Keratinocyte (primary cell): Measurements from ENCODE around the gene TCIRG1. TPM values are rescaled to one million over a fixed set of nuclear protein-coding genes. Genes with fewer than 3 reads are reported as not detected.
A peak's percentile ranks its signal among the peaks of the same experiment; 100 is the strongest.

Source experiments
- DNase-seq: peaks from one replicate; pipeline ENCODE4 v3.0.0-alpha.2; 2011; ENCODE audit warnings: low read depth, missing footprints, low spot score
- FAIRE-seq: peaks from 2 replicates; lab custom pipeline; 2011; peaks lifted over from hg19 to GRCh38; lab: Jason Lieb, UNC
- H2AFZ ChIP-seq: 2 replicates; pipeline ENCODE4 v1.6.0; 2012; ENCODE audit warnings: low read length, control low read depth, inconsistent platforms; ENCODE audit not compliant: control insufficient read depth
- H3K27ac ChIP-seq: 2 replicates; pipeline ENCODE4 v1.5.1; 2011; ENCODE audit warnings: low read length; ENCODE audit not compliant: control insufficient read depth, insufficient read depth
- H3K27me3 ChIP-seq: 3 replicates; pipeline ENCODE4 v1.6.0; 2011; ENCODE audit warnings: low read length; ENCODE audit not compliant: control insufficient read depth, insufficient read depth; ENCODE audit errors: extremely low read depth
- H3K36me3 ChIP-seq, 2 experiments: 2 replicates in 1 of 2; 3 replicates in 1 of 2; pipeline ENCODE4 v1.5.1; 2011; ENCODE audit warnings: low read length in 2 of 2, mild to moderate bottlenecking in 1 of 2; ENCODE audit not compliant: control insufficient read depth in 2 of 2, insufficient read depth in 2 of 2; ENCODE audit errors: extremely low read depth in 1 of 2
- H3K4me1 ChIP-seq: 3 replicates; pipeline ENCODE4 v1.5.1; 2011; ENCODE audit warnings: low read length; ENCODE audit not compliant: control insufficient read depth, insufficient read depth; ENCODE audit errors: extremely low read depth
- H3K4me2 ChIP-seq: 3 replicates; pipeline ENCODE4 v1.6.0; 2011; ENCODE audit warnings: low read depth, low read length; ENCODE audit not compliant: control insufficient read depth, insufficient read depth; ENCODE audit errors: extremely low read depth
- H3K4me3 ChIP-seq, 3 experiments: fragments of 200-600 bp in 1 of 3; sonication (generic) in 1 of 3; 2 replicates in 2 of 3; 3 replicates in 1 of 3; pipeline ENCODE4 v1.5.1; 2011 to 2016; ENCODE audit warnings: low read length in 3 of 3, mild to moderate bottlenecking in 3 of 3, control low read depth in 2 of 3, inconsistent platforms in 1 of 3, low read depth in 1 of 3, mixed read lengths in 1 of 3, mixed run types in 1 of 3, moderate library complexity in 1 of 3; ENCODE audit not compliant: control insufficient read depth in 2 of 3, insufficient read depth in 2 of 3; ENCODE audit errors: extremely low read depth in 1 of 3
- H3K79me2 ChIP-seq: 2 replicates; pipeline ENCODE4 v1.6.0; 2012; ENCODE audit warnings: low read length; ENCODE audit not compliant: control insufficient read depth, insufficient read depth
- H3K9ac ChIP-seq: 3 replicates; pipeline ENCODE4 v1.6.0; 2011; ENCODE audit warnings: low read length; ENCODE audit not compliant: control insufficient read depth, insufficient read depth; ENCODE audit errors: extremely low read depth
- H3K9me1 ChIP-seq: 3 replicates; pipeline ENCODE4 v1.6.0; 2011; ENCODE audit warnings: low read length; ENCODE audit not compliant: control insufficient read depth, insufficient read depth; ENCODE audit errors: extremely low read depth
- H3K9me3 ChIP-seq: 2 replicates; pipeline ENCODE4 v1.5.1; 2012; ENCODE audit warnings: low read depth, low read length; ENCODE audit not compliant: control insufficient read depth
- H4K20me1 ChIP-seq: 3 replicates; pipeline ENCODE4 v1.6.0; 2011; ENCODE audit warnings: low read length; ENCODE audit not compliant: control insufficient read depth, insufficient read depth; ENCODE audit errors: extremely low read depth
- EZH2 ChIP-seq: IDR thresholded peaks from one replicate; pipeline ENCODE4 v1.6.1; 2012; ENCODE audit warnings: inconsistent platforms, mild to moderate bottlenecking, low read length, moderate library complexity
- dilution Hi-C: fragments of 300-500 bp; cut with MboI; formaldehyde crosslinking; loops from one replicate; pipeline ENCODE4 v1.7.0; 2020; ENCODE audit warnings: low sequenced_read_pairs; ENCODE audit not compliant: extremely low pct_ligation_motif_present
- polyA plus RNA-seq, 5 experiments: library from polyadenylated mRNA; depleted of rRNA in 3 of 5; stranded (reverse) in 3 of 5; stranded (forward) in 1 of 5; unstranded in 1 of 5; fragments of >200 nt; gene quantifications; 1 replicate in 1 of 5; 2 replicates in 3 of 5; 3 replicates in 1 of 5; pipeline versions ENCODE4 v1.2.1 to v1.2.3, GENCODE V29; 2011 to 2012; ENCODE audit warnings: missing spikeins in 2 of 5, low read depth in 1 of 5, low replicate concordance in 1 of 5
- TF ChIP-seq, protein P1 (sequence below), 3 experiments: IDR thresholded peaks in 1 of 3; conservative IDR thresholded peaks in 1 of 3; optimal IDR thresholded peaks in 1 of 3; 2 replicates in 2 of 3; 3 replicates in 1 of 3; pipeline versions ENCODE3 to v1.5.1; 2011; ENCODE audit warnings: low read length in 3 of 3, mild to moderate bottlenecking in 3 of 3, moderate library complexity in 2 of 3, control low read depth in 1 of 3, inconsistent platforms in 1 of 3; ENCODE audit not compliant: insufficient read depth in 2 of 3; ENCODE audit errors: extremely low read depth in 1 of 3

TCIRG1 gene
- polyA plus RNA-seq, 1 donor (not counting 4 experiments of a cell fraction or from before 2014, with no cell fraction given) = 12.7 TPM

DNA sequence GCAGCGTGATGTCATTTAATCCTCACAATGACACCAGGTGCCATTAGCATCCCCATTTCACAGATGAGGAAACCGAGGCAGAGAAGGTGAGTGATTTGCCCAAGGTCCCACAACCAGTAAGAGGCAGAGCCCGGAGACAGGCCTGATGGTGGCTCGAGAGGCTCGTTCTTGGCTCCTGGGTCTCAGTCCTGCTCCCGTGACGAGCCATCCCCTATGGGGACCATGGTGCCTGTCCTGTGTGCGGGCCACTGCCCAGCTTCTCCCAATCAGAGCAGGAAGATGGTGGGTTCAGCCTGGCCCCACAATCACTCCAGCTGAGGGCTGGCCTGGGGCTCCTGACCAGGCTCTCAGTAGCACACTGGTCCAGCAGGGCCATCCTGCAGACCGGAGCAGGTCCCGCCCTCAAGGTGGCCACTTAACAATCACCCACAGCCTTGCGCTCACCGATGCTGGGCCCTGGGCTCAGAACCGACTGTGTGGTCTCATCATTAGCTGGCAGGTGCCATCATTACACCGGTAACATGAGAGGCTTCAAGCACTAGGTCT lies 25.1 kb upstream of the TCIRG1 start:
- Histone ChIP-seq H3K9ac (peak overlapping the region; percentile 60), H3K79me2 (no peaks in the 10 kb centered on the region), H3K4me3 (peak overlapping the region in 1 of 3 experiments; percentile 13), H4K20me1 (no peaks in the 10 kb centered on the region), H3K9me1 (no peaks in the 10 kb centered on the region), H3K27me3 (no peaks in the 10 kb centered on the region), H3K27ac (peak overlapping the region; percentile 53), H3K4me2 (peak overlapping the region; percentile 55), H3K9me3 (no peaks in the 10 kb centered on the region), H2AFZ (no peak overlapping the region), H3K36me3 (no peaks in the 10 kb centered on the region), H3K4me1 (peaks cover 41% of the 10 kb centered on the region)
- DNase-seq = no peak
- dilution Hi-C loops = no loop called here
- FAIRE-seq = no peak
- TF ChIP-seq, protein P1, sequence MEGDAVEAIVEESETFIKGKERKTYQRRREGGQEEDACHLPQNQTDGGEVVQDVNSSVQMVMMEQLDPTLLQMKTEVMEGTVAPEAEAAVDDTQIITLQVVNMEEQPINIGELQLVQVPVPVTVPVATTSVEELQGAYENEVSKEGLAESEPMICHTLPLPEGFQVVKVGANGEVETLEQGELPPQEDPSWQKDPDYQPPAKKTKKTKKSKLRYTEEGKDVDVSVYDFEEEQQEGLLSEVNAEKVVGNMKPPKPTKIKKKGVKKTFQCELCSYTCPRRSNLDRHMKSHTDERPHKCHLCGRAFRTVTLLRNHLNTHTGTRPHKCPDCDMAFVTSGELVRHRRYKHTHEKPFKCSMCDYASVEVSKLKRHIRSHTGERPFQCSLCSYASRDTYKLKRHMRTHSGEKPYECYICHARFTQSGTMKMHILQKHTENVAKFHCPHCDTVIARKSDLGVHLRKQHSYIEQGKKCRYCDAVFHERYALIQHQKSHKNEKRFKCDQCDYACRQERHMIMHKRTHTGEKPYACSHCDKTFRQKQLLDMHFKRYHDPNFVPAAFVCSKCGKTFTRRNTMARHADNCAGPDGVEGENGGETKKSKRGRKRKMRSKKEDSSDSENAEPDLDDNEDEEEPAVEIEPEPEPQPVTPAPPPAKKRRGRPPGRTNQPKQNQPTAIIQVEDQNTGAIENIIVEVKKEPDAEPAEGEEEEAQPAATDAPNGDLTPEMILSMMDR (optimal IDR thresholded peaks at IDR 0.05 in 1 of 3, IDR thresholded peaks at IDR 0.05 in 1 of 3, conservative IDR thresholded peaks at IDR 0.05 in 1 of 3; ENCODE audit: extremely low read depth in 1 of 3, insufficient read depth in 2 of 3, low read length in 3 of 3) = no peak
- no peak for TF ChIP-seq EZH2

DNA sequence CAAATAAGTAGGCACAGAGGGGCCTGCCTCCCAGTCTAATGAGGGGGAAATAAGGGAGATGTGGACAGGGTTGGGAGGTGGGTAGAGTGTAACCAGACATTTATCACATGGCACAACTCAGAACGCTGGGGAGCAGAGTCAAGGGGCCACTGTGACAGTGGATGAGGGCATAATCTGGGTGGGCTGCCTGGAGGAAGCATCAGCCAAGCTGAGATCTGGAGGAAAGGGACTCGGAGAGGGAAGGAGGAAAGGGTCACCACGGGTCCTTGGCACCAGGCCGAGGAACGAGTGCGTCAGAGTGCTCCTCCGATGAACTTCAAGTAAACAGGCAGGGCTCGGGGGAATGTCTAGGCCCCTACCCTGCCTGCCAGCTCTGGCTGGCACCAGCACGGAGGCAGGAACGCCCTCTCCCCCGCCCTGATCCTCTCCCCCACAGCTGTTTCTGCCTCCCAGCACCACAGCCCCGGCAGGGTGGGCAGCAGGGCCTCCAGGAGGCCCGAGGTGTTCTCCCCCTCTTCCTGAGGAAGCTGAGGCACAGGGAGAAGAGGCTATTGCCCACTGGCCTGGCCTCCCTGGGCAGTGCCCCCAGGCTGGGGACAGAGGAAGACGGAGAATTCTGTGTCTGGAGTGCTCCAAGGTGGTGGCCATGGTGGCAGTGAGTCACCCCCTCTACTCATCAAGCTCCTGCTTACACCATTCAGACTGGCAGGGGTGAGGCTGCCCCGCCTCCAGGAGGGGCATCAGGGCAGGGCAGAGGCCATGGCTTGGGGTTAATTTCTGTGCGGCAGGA lies 24.5 kb upstream of the TCIRG1 start:
- Histone ChIP-seq H3K4me3 (peak overlapping the region in 1 of 3 experiments; percentile 26), H3K9me3 (no peaks in the 10 kb centered on the region), H4K20me1 (no peaks in the 10 kb centered on the region), H3K27me3 (no peaks in the 10 kb centered on the region), H3K9me1 (no peaks in the 10 kb centered on the region), H3K4me2 (peak overlapping the region; percentile 35), H3K9ac (peak overlapping the region; percentile 60), H2AFZ (peak overlapping the region; percentile 80), H3K79me2 (no peaks in the 10 kb centered on the region), H3K4me1 (peaks cover 36% of the 10 kb centered on the region), H3K36me3 (no peaks in the 10 kb centered on the region), H3K27ac (peak overlapping the region; percentile 53)
- no peak for TF ChIP-seq EZH2
- TF ChIP-seq, protein P1 (optimal IDR thresholded peaks at IDR 0.05 in 1 of 3, IDR thresholded peaks at IDR 0.05 in 1 of 3, conservative IDR thresholded peaks at IDR 0.05 in 1 of 3; ENCODE audit: extremely low read depth in 1 of 3, insufficient read depth in 2 of 3, low read length in 3 of 3) = no peak
- DNase-seq (no peak), FAIRE-seq (peak; percentile 17)
- dilution Hi-C loops = no loop called here
